Measurements from ENCODE around the gene ZNF80. TPM values are rescaled to one million over a fixed set of nuclear protein-coding genes. Genes with fewer than 3 reads are reported as not detected.
"Not testable (repeated sequence)": the region's sequence is repeated elsewhere in the genome, so short reads cannot be mapped to it uniquely, and the experiment has no call there.

The ZNF80 gene
- total RNA-seq, 2 experiments from 2014 or later: 0.16 to 0.17 TPM

GRCh38 chr3:114284644-114285043 is 47.3 kb upstream of the ZNF80 start:
- CTCF ChIA-PET: no interaction called here

GRCh38 chr3:114276856-114277255 is 39.5 kb upstream of the ZNF80 start:
- H3K27ac Mint-ChIP-seq; DNase-seq; ATAC-seq (ENCODE audit: poor library complexity); H3K27me3 Mint-ChIP-seq; H3K4me3 ChIP-seq (ENCODE audit: low read length); intact Hi-C loops (cut with DNase I, micrococcal nuclease); H3K9me3 Mint-ChIP-seq; H3K36me3 Mint-ChIP-seq (ENCODE audit: low read depth); H3K4me3 Mint-ChIP-seq; H3K27ac ChIP-seq (ENCODE audit: low read depth in 1 of 2, low read length in 2 of 2); POLR2A ChIA-PET; H3K36me3 ChIP-seq (ENCODE audit: insufficient read depth, low read length); H3K4me1 ChIP-seq (ENCODE audit: insufficient read depth, low read length); H3K27me3 ChIP-seq (ENCODE audit: control insufficient read depth in 1 of 2, insufficient read depth in 2 of 2, low read length in 2 of 2); H3K9me3 ChIP-seq (ENCODE audit: control insufficient read depth in 1 of 2, insufficient read depth in 1 of 2, low read length in 2 of 2); H3K4me1 Mint-ChIP-seq (ENCODE audit: low read depth): not testable (repeated sequence)
- CTCF ChIA-PET: interaction anchor here (2.0 kb wide), 1 partner anchor 14 kb away, joined by 5 read pairs; no protein-coding TSS in a partner anchor

More at GRCh38 chr3:114284644-114285043, 47.3 kb upstream of the ZNF80 start:
- DNase-seq (no peak), ATAC-seq (ENCODE audit: poor library complexity) (no peak)
- peaks cover 17% of the 10 kb centered on the region for H3K4me1 Mint-ChIP-seq (ENCODE audit: low read depth)
- H3K27me3 Mint-ChIP-seq: no peaks in the 10 kb centered on the region
- no peak overlapping the region for H3K4me3 ChIP-seq (ENCODE audit: low read length)
- H3K9me3 ChIP-seq (ENCODE audit: control insufficient read depth in 1 of 2, insufficient read depth in 1 of 2, low read length in 2 of 2): no peaks in the 10 kb centered on the region
- H3K36me3 Mint-ChIP-seq (ENCODE audit: low read depth): no peaks in the 10 kb centered on the region
- no peak for TF ChIP-seq CTCF (IDR thresholded peaks at IDR 0.05)
- no peaks in the 10 kb centered on the region for H3K27me3 ChIP-seq (ENCODE audit: control insufficient read depth in 1 of 2, insufficient read depth in 2 of 2, low read length in 2 of 2)
- POLR2A ChIA-PET: interaction anchor here (1.0 to 2.1 kb wide), 6 partner anchors 12 to 71 kb away, joined by 3 to 14 read pairs (median 6); no protein-coding TSS in a partner anchor
- H3K9me3 Mint-ChIP-seq: peaks cover 4% of the 10 kb centered on the region
- intact Hi-C loops (cut with DNase I, micrococcal nuclease): no loop called here
- no peak overlapping the region for H3K27ac ChIP-seq (ENCODE audit: low read depth in 1 of 2, low read length in 2 of 2)
- H3K4me3 Mint-ChIP-seq: no peak overlapping the region
- no peaks in the 10 kb centered on the region for H3K36me3 ChIP-seq (ENCODE audit: insufficient read depth, low read length)
- H3K4me1 ChIP-seq (ENCODE audit: insufficient read depth, low read length): peaks cover 5% of the 10 kb centered on the region
- H3K27ac Mint-ChIP-seq: no peak overlapping the region

GRCh38 chr3:114274929-114275328 is 37.6 kb upstream of the ZNF80 start:
- ChIA-PET POLR2A (no interaction called here), CTCF (no interaction called here)

More at GRCh38 chr3:114274929-114275328, 37.6 kb upstream of the ZNF80 start:
- no peaks in the 10 kb centered on the region for H3K9me3 ChIP-seq (ENCODE audit: control insufficient read depth in 1 of 2, insufficient read depth in 1 of 2, low read length in 2 of 2)
- Mint-ChIP-seq H3K9me3 (peaks cover 7% of the 10 kb centered on the region), H3K27ac (no peak overlapping the region), H3K27me3 (no peaks in the 10 kb centered on the region), H3K4me1 (ENCODE audit: low read depth) (no peaks in the 10 kb centered on the region), H3K4me3 (no peak overlapping the region), H3K36me3 (ENCODE audit: low read depth) (no peaks in the 10 kb centered on the region)
- H3K36me3 ChIP-seq (ENCODE audit: insufficient read depth, low read length): no peaks in the 10 kb centered on the region
- ATAC-seq (ENCODE audit: poor library complexity) (no peak), DNase-seq (no peak)
- TF ChIP-seq CTCF (IDR thresholded peaks at IDR 0.05): no peak
- intact Hi-C loops (cut with DNase I, micrococcal nuclease): no loop called here
- no peak overlapping the region for H3K4me3 ChIP-seq (ENCODE audit: low read length)
- H3K27ac ChIP-seq (ENCODE audit: low read depth in 1 of 2, low read length in 2 of 2): no peak overlapping the region
- H3K27me3 ChIP-seq (ENCODE audit: control insufficient read depth in 1 of 2, insufficient read depth in 2 of 2, low read length in 2 of 2): no peaks in the 10 kb centered on the region
- no peaks in the 10 kb centered on the region for H3K4me1 ChIP-seq (ENCODE audit: insufficient read depth, low read length)

All from CD4-positive, alpha-beta T cell (primary cell).